IMR-90 (cell line): ENCODE measurements around the gene IPMK.
"Not testable (repeated sequence)": the region's sequence is repeated elsewhere in the genome, so short reads cannot be mapped to it uniquely, and the experiment has no call there.

Experiments
- BHLHE40 ChIP-seq: fragments of 150-350 bp; IDR thresholded peaks from 2 replicates; pipeline ENCODE4 v1.6.1; 2016; ENCODE audit warnings: mild to moderate bottlenecking, low read depth, low read length
- CHD1 ChIP-seq: IDR thresholded peaks from 2 replicates; pipeline ENCODE4 v1.6.1; 2012; ENCODE audit warnings: low read depth, low read length, improper control_type of control experiment
- FOS ChIP-seq: fragments of 150-350 bp; IDR thresholded peaks from 2 replicates; pipeline ENCODE4 v1.6.1; 2016; ENCODE audit warnings: low read depth, low read length
- MAFK ChIP-seq: IDR thresholded peaks from 2 replicates; pipeline ENCODE4 v1.6.1; 2012; ENCODE audit warnings: low read depth, low read length, improper control_type of control experiment
- MAZ ChIP-seq: IDR thresholded peaks from 2 replicates; pipeline ENCODE4 v1.6.1; 2012; ENCODE audit warnings: low read depth, mild to moderate bottlenecking, low read length, improper control_type of control experiment, moderate library complexity, borderline replicate concordance
- MXI1 ChIP-seq: IDR thresholded peaks from 2 replicates; pipeline ENCODE4 v1.6.1; 2012; ENCODE audit warnings: low read depth, mild to moderate bottlenecking, low read length, moderate library complexity, borderline replicate concordance
- POLR2A ChIP-seq: IDR thresholded peaks from 2 replicates; pipeline ENCODE4 v1.6.1; 2012; ENCODE audit warnings: mild to moderate bottlenecking, low read depth, low read length
- RCOR1 ChIP-seq: IDR thresholded peaks from 2 replicates; pipeline ENCODE4 v1.6.1; 2012; ENCODE audit warnings: mild to moderate bottlenecking, low read length, improper control_type of control experiment; ENCODE audit not compliant: insufficient replicate concordance
- RFX5 ChIP-seq: IDR thresholded peaks from 2 replicates; pipeline ENCODE4 v1.8.0; 2012; ENCODE audit warnings: low read depth, mild to moderate bottlenecking, low read length, moderate library complexity
- SMC3 ChIP-seq: fragments of 150-350 bp; IDR thresholded peaks from 2 replicates; pipeline ENCODE4 v1.6.1; 2016; ENCODE audit warnings: low read depth, mild to moderate bottlenecking, antibody characterized with exemption, low read length, moderate library complexity
- TF ChIP-seq, protein P1 (sequence below): conservative IDR thresholded peaks from 2 replicates; pipeline ENCODE4 v1.5.1; 2012; ENCODE audit warnings: mild to moderate bottlenecking, low read depth, low read length, improper control_type of control experiment
- TF ChIP-seq, protein P2 (sequence below): fragments of 150-350 bp; IDR thresholded peaks from 2 replicates; pipeline ENCODE4 v1.6.1; 2017; ENCODE audit warnings: mild to moderate bottlenecking, antibody characterized with exemption, low read length, low read depth
- TF ChIP-seq, protein P3 (sequence below): fragments of 150-350 bp; IDR thresholded peaks from 2 replicates; pipeline ENCODE4 v1.6.1; 2016; ENCODE audit warnings: low read depth, mild to moderate bottlenecking, low read length, moderate library complexity, borderline replicate concordance

DNA sequence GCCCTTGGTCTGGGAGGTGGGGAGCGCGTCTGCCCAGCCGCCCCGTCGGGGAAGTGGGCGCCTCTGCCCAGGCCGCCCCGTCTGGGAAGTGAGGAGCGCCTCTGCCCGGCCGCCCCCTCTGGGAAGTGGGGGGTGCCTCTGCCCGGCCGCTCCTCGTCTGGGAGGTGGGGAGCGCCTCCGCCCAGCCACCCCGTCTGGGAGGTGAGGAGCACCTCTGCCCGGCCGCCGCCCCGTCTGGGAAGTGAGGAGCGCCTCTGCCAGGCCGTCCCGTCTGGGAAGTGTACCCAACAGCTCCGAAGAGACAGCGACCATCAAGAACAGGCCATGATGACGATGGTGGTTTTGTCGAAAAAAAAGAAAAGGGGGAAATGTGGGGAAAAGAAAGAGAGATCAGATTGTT lies 23.5 kb downstream of the IPMK start:
- not testable (repeated sequence) for TF ChIP-seq FOS, BHLHE40, POLR2A, MAZ, MAFK, CHD1, SMC3, MXI1, RFX5, RCOR1
- TF ChIP-seq, protein P1, sequence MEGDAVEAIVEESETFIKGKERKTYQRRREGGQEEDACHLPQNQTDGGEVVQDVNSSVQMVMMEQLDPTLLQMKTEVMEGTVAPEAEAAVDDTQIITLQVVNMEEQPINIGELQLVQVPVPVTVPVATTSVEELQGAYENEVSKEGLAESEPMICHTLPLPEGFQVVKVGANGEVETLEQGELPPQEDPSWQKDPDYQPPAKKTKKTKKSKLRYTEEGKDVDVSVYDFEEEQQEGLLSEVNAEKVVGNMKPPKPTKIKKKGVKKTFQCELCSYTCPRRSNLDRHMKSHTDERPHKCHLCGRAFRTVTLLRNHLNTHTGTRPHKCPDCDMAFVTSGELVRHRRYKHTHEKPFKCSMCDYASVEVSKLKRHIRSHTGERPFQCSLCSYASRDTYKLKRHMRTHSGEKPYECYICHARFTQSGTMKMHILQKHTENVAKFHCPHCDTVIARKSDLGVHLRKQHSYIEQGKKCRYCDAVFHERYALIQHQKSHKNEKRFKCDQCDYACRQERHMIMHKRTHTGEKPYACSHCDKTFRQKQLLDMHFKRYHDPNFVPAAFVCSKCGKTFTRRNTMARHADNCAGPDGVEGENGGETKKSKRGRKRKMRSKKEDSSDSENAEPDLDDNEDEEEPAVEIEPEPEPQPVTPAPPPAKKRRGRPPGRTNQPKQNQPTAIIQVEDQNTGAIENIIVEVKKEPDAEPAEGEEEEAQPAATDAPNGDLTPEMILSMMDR, result not testable (repeated sequence)
- TF ChIP-seq, protein P2, sequence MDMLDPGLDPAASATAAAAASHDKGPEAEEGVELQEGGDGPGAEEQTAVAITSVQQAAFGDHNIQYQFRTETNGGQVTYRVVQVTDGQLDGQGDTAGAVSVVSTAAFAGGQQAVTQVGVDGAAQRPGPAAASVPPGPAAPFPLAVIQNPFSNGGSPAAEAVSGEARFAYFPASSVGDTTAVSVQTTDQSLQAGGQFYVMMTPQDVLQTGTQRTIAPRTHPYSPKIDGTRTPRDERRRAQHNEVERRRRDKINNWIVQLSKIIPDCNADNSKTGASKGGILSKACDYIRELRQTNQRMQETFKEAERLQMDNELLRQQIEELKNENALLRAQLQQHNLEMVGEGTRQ, result not testable (repeated sequence)
- TF ChIP-seq, protein P3, sequence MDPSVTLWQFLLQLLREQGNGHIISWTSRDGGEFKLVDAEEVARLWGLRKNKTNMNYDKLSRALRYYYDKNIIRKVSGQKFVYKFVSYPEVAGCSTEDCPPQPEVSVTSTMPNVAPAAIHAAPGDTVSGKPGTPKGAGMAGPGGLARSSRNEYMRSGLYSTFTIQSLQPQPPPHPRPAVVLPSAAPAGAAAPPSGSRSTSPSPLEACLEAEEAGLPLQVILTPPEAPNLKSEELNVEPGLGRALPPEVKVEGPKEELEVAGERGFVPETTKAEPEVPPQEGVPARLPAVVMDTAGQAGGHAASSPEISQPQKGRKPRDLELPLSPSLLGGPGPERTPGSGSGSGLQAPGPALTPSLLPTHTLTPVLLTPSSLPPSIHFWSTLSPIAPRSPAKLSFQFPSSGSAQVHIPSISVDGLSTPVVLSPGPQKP, result not testable (repeated sequence)
